ENCODE measurements around the gene CUBN. TPM values are rescaled to one million over a fixed set of nuclear protein-coding genes. Genes with fewer than 3 reads are reported as not detected.
A peak's percentile ranks its signal among the peaks of the same experiment; 100 is the strongest.

CUBN gene
- total RNA-seq, 2 donors from 2014 or later: 1.1 to 1.6 TPM

GRCh38 chr10:17049195-17049594 is 80.4 kb downstream of the CUBN start:
- peaks cover 22% of the 10 kb centered on the region for H3K36me3 Mint-ChIP-seq
- no peaks in the 10 kb centered on the region for H3K27me3 Mint-ChIP-seq
- no peak for ATAC-seq
- no peak overlapping the region for H3K27ac Mint-ChIP-seq
- DNase-seq (ENCODE audit: low spot score): no peak
- peaks cover 7% of the 10 kb centered on the region for H3K9me3 Mint-ChIP-seq
- H3K4me1 Mint-ChIP-seq (ENCODE audit: low read depth in 2 of 2): peaks cover 16 to 35% of the 10 kb centered on the region in 2 donors
- no peak overlapping the region for H3K4me3 Mint-ChIP-seq

- ATAC-seq: no peak
- Mint-ChIP-seq H3K4me1 (ENCODE audit: low read depth in 2 of 2) (peaks cover 21 to 31% of the 10 kb centered on the region in 2 donors), H3K27me3 (no peaks in the 10 kb centered on the region), H3K9me3 (peaks cover 7% of the 10 kb centered on the region), H3K4me3 (no peak overlapping the region), H3K27ac (no peak overlapping the region), H3K36me3 (peaks cover 22% of the 10 kb centered on the region)
- DNase-seq (ENCODE audit: low spot score): no peak
Measured at GRCh38 chr10:17047908-17048307, 81.7 kb downstream of the CUBN start.

GRCh38 chr10:17046989-17047388 is 82.6 kb downstream of the CUBN start:
- no peak overlapping the region for H3K27ac Mint-ChIP-seq

GRCh38 chr10:17043586-17043985 is 86.0 kb downstream of the CUBN start:
- no peaks in the 10 kb centered on the region for H3K36me3 Mint-ChIP-seq
- ATAC-seq: peak in 1 of 2 donors; percentile 53
- peak overlapping the region in 1 of 2 donors; percentile 71 for H3K27ac Mint-ChIP-seq

More at GRCh38 chr10:17046989-17047388, 82.6 kb downstream of the CUBN start:
- peaks cover 21% of the 10 kb centered on the region for H3K36me3 Mint-ChIP-seq
- DNase-seq (ENCODE audit: low spot score) (no peak), ATAC-seq (no peak)
- H3K9me3 Mint-ChIP-seq: peaks cover 7% of the 10 kb centered on the region
- H3K4me3 Mint-ChIP-seq: no peak overlapping the region
- H3K4me1 Mint-ChIP-seq (ENCODE audit: low read depth in 2 of 2): peaks cover 20 to 25% of the 10 kb centered on the region in 2 donors
- no peaks in the 10 kb centered on the region for H3K27me3 Mint-ChIP-seq

GRCh38 chr10:17041626-17042520 is 87.7 kb downstream of the CUBN start:
- Mint-ChIP-seq H3K4me1 (ENCODE audit: low read depth in 2 of 2) (peaks cover 5 to 10% of the 10 kb centered on the region in 2 donors), H3K27me3 (no peaks in the 10 kb centered on the region), H3K4me3 (no peak overlapping the region), H3K27ac (no peak overlapping the region), H3K36me3 (no peaks in the 10 kb centered on the region), H3K9me3 (peaks cover 6% of the 10 kb centered on the region)
- no peak for ATAC-seq
- DNase-seq (ENCODE audit: low spot score): no peak

More at GRCh38 chr10:17043586-17043985, 86.0 kb downstream of the CUBN start:
- DNase-seq (ENCODE audit: low spot score): no peak
- Mint-ChIP-seq H3K4me3 (no peak overlapping the region), H3K27me3 (no peaks in the 10 kb centered on the region), H3K4me1 (ENCODE audit: low read depth in 2 of 2) (peaks cover 5% of the 10 kb centered on the region in 2 donors), H3K9me3 (no peaks in the 10 kb centered on the region)

- Mint-ChIP-seq H3K27ac (no peak overlapping the region), H3K4me3 (no peak overlapping the region), H3K36me3 (peaks cover 4% of the 10 kb centered on the region), H3K27me3 (no peaks in the 10 kb centered on the region), H3K9me3 (peaks cover 9% of the 10 kb centered on the region), H3K4me1 (ENCODE audit: low read depth in 2 of 2) (peaks cover 7 to 12% of the 10 kb centered on the region in 2 donors)
- DNase-seq (ENCODE audit: low spot score) (no peak), ATAC-seq (no peak)
Measured at GRCh38 chr10:17038627-17039026, 91.0 kb downstream of the CUBN start.

- Mint-ChIP-seq H3K27me3 (no peaks in the 10 kb centered on the region), H3K36me3 (peaks cover 4% of the 10 kb centered on the region), H3K27ac (peak overlapping the region in 1 of 2 donors; percentile 52), H3K4me3 (no peak overlapping the region), H3K9me3 (peaks cover 9% of the 10 kb centered on the region), H3K4me1 (ENCODE audit: low read depth in 2 of 2) (peaks cover 12 to 15% of the 10 kb centered on the region in 2 donors)
- ATAC-seq (no peak), DNase-seq (ENCODE audit: low spot score) (no peak)
Measured at GRCh38 chr10:17037910-17038309, 91.7 kb downstream of the CUBN start.

- H3K4me1 Mint-ChIP-seq (ENCODE audit: low read depth in 2 of 2): peaks cover 29 to 33% of the 10 kb centered on the region in 2 donors
Measured at GRCh38 chr10:17035446-17035845, 94.2 kb downstream of the CUBN start.

GRCh38 chr10:17033529-17034260 is 95.9 kb downstream of the CUBN start:
- H3K9me3 Mint-ChIP-seq: peaks cover 14% of the 10 kb centered on the region
- no peak overlapping the region for H3K4me3 Mint-ChIP-seq
- ATAC-seq (no peak), DNase-seq (ENCODE audit: low spot score) (no peak)
- peaks cover 40 to 42% of the 10 kb centered on the region in 2 donors for H3K4me1 Mint-ChIP-seq (ENCODE audit: low read depth in 2 of 2)
- peaks cover 4% of the 10 kb centered on the region for H3K36me3 Mint-ChIP-seq
- no peaks in the 10 kb centered on the region for H3K27me3 Mint-ChIP-seq
- H3K27ac Mint-ChIP-seq: peak overlapping the region; percentile 65 to 92

More at GRCh38 chr10:17035446-17035845, 94.2 kb downstream of the CUBN start:
- peaks cover 4% of the 10 kb centered on the region for H3K36me3 Mint-ChIP-seq
- peaks cover 14% of the 10 kb centered on the region for H3K9me3 Mint-ChIP-seq
- no peaks in the 10 kb centered on the region for H3K27me3 Mint-ChIP-seq
- no peak overlapping the region for H3K4me3 Mint-ChIP-seq
- DNase-seq (ENCODE audit: low spot score): no peak
- H3K27ac Mint-ChIP-seq: no peak overlapping the region
- ATAC-seq: no peak

GRCh38 chr10:17031637-17032635 is 97.7 kb downstream of the CUBN start:
- no peaks in the 10 kb centered on the region for H3K27me3 Mint-ChIP-seq
- peaks cover 4% of the 10 kb centered on the region for H3K36me3 Mint-ChIP-seq
- peak overlapping the region; percentile 65 to 92 for H3K27ac Mint-ChIP-seq
- peaks cover 9% of the 10 kb centered on the region for H3K9me3 Mint-ChIP-seq
- peak in 1 of 2 donors; percentile 54 for ATAC-seq
- no peak for DNase-seq (ENCODE audit: low spot score)
- H3K4me3 Mint-ChIP-seq: peak overlapping the region; percentile 16
- peaks cover 48 to 54% of the 10 kb centered on the region in 2 donors for H3K4me1 Mint-ChIP-seq (ENCODE audit: low read depth in 2 of 2)

- DNase-seq (ENCODE audit: low spot score) (peak; percentile 89), ATAC-seq (peak; percentile 60)
- no peaks in the 10 kb centered on the region for H3K27me3 Mint-ChIP-seq
- H3K27ac Mint-ChIP-seq: peak overlapping the region; percentile 84 to 92
- H3K4me1 Mint-ChIP-seq (ENCODE audit: low read depth in 2 of 2): peaks cover 56 to 68% of the 10 kb centered on the region in 2 donors
- peaks cover 4% of the 10 kb centered on the region for H3K36me3 Mint-ChIP-seq
- peak overlapping the region; percentile 83 for H3K4me3 Mint-ChIP-seq
- H3K9me3 Mint-ChIP-seq: peaks cover 9% of the 10 kb centered on the region
Measured at GRCh38 chr10:17029581-17030271, 99.9 kb downstream of the CUBN start.

GRCh38 chr10:17029239-17029580 is 100.4 kb downstream of the CUBN start:
- Mint-ChIP-seq H3K4me1 (ENCODE audit: low read depth in 2 of 2) (peaks cover 60 to 69% of the 10 kb centered on the region in 2 donors), H3K36me3 (peaks cover 4% of the 10 kb centered on the region), H3K27ac (peak overlapping the region; percentile 84 to 92), H3K27me3 (no peaks in the 10 kb centered on the region), H3K4me3 (peak overlapping the region; percentile 83), H3K9me3 (peaks cover 9% of the 10 kb centered on the region)
- no peak for ATAC-seq
- no peak for DNase-seq (ENCODE audit: low spot score)

Measured in natural killer cell treated with Interleukin-12 subunit alpha and Interleukin-12 subunit beta and Interleukin-15 and Interleukin-18, amount 100 ng/mL, for 72 hours (primary cell).